Upper lobe of left lung (tissue), 6 donors: Measurements from ENCODE around the gene BAZ1B. TPM values are rescaled to one million over a fixed set of nuclear protein-coding genes. Genes with fewer than 3 reads are reported as not detected.
"Not testable (repeated sequence)": the region's sequence is repeated elsewhere in the genome, so short reads cannot be mapped to it uniquely, and the experiment has no call there.

Experiments
- ATAC-seq, 2 donors: fragments of 200-7000 bp; cut with Tn5 transposase; one replicate each; pipeline ENCODE4 v1.9.1; 2022; ENCODE audit warnings: mild to moderate bottlenecking in 2 of 2, moderate library complexity in 2 of 2; ENCODE audit not compliant: low FRiP score in 2 of 2
- DNase-seq, 2 donors: peaks; one replicate each; pipeline ENCODE4 v3.0.0-alpha.2; 2019 to 2020
- H3K27ac ChIP-seq, 4 donors: fragments of 200-600 bp; sonication (generic); one replicate each; pipeline ENCODE4 v1.5.1; 2016 to 2019
- H3K27me3 ChIP-seq, 4 donors: fragments of 200-600 bp; sonication (generic); one replicate each; pipeline ENCODE4 v1.5.1; 2017 to 2019
- H3K36me3 ChIP-seq, 4 donors: fragments of 200-600 bp; sonication (generic); one replicate each; pipeline ENCODE4 v1.5.1; 2016 to 2019
- H3K4me1 ChIP-seq, 4 donors: fragments of 200-600 bp; sonication (generic); one replicate each; pipeline ENCODE4 v1.5.1; 2018 to 2019
- H3K4me3 ChIP-seq, 4 donors: fragments of 200-600 bp; sonication (generic); one replicate each; pipeline ENCODE4 v1.5.1; 2017 to 2019; ENCODE audit warnings: mild to moderate bottlenecking in 2 of 4, moderate library complexity in 1 of 4
- H3K9me3 ChIP-seq, 4 donors: fragments of 200-600 bp; sonication (generic); one replicate each; pipeline ENCODE4 v1.5.1; 2018 to 2019
- CTCF ChIP-seq, 6 experiments: fragments of 450-650 bp in 4 of 6; fragments of 200-600 bp in 2 of 6; sonication (generic) in 2 of 6; IDR thresholded peaks; one replicate each; pipeline ENCODE4 v1.5.1; 2016 to 2019; ENCODE audit warnings: antibody characterized with exemption in 6 of 6
- EP300 ChIP-seq, 4 donors: sonication (generic); formaldehyde crosslinking; IDR thresholded peaks; one replicate each; pipeline ENCODE4 v1.5.1; 2017; ENCODE audit warnings: antibody characterized with exemption in 4 of 4, control low read depth in 2 of 4
- POLR2A ChIP-seq, 4 donors: fragments of 450-650 bp; IDR thresholded peaks; one replicate each; pipeline ENCODE4 v1.5.1; 2016 to 2017; ENCODE audit warnings: antibody characterized with exemption in 4 of 4, mild to moderate bottlenecking in 2 of 4
- POLR2AphosphoS5 ChIP-seq, 2 donors: sonication (generic); formaldehyde crosslinking; IDR thresholded peaks; one replicate each; pipeline ENCODE4 v1.5.1; 2017; ENCODE audit warnings: antibody characterized with exemption in 2 of 2
- WGBS, 2 donors: methylation state at CpG; one replicate each; pipeline ENCODE4 v1.1.5; 2017 to 2018; 5-methylcytosine and 5-hydroxymethylcytosine counted together
- total RNA-seq, 6 donors: library from RNA; depleted of rRNA in 4 of 6; stranded (reverse); fragments of >200 nt in 4 of 6; gene quantifications; one replicate each; pipeline versions ENCODE4 v1.1.0 to v1.2.1, GENCODE V29; 2016 to 2021
- donor health status: DM: no; HTN: no; CAD: no; lungs with moderate emphysema.
- donor health status: DM: no; HTN: yes; CAD: no; lungs with severe emphysema.

BAZ1B gene
- total RNA-seq, 6 donors from 2014 or later, result 45.8 to 71.4 (median 56.0) TPM

GRCh38 chr7:73504920-73505319 is 17.2 kb downstream of the BAZ1B start:
- H3K36me3 ChIP-seq, result peaks cover 37 to 99% (median 91%) of the 10 kb centered on the region in 4 donors
- ATAC-seq (no peak), DNase-seq (no peak)
- H3K27ac ChIP-seq, result no peak overlapping the region
- TF ChIP-seq POLR2A (IDR thresholded peaks at IDR 0.05), result no peak
- no peak for TF ChIP-seq EP300 (IDR thresholded peaks at IDR 0.05)
- no peak for TF ChIP-seq POLR2AphosphoS5 (IDR thresholded peaks at IDR 0.05)
- no peak for TF ChIP-seq CTCF (IDR thresholded peaks at IDR 0.05)
- no peak overlapping the region for H3K4me3 ChIP-seq
- 85 to 90% methylated on average over 1 of the region's 1 CpG for WGBS, 2 donors
- H3K9me3 ChIP-seq, result no peaks in the 10 kb centered on the region
- H3K27me3 ChIP-seq, result no peaks in the 10 kb centered on the region
- H3K4me1 ChIP-seq, result peaks cover 0 to 2% (median 0%) of the 10 kb centered on the region in 4 donors

GRCh38 chr7:73504017-73504416 is 18.1 kb downstream of the BAZ1B start:
- H3K36me3 ChIP-seq, result peaks cover 41 to 99% (median 92%) of the 10 kb centered on the region in 4 donors
- no peak overlapping the region for H3K4me3 ChIP-seq
- H3K27ac ChIP-seq, result no peak overlapping the region
- H3K4me1 ChIP-seq, result no peaks in the 10 kb centered on the region
- 94 to 100% methylated on average over 2 of the region's 2 CpGs for WGBS, 2 donors
- ATAC-seq (no peak), DNase-seq (no peak)
- no peaks in the 10 kb centered on the region for H3K27me3 ChIP-seq
- TF ChIP-seq EP300 (IDR thresholded peaks at IDR 0.05), result no peak
- TF ChIP-seq POLR2A (IDR thresholded peaks at IDR 0.05), result no peak
- TF ChIP-seq CTCF (IDR thresholded peaks at IDR 0.05), result no peak
- no peak for TF ChIP-seq POLR2AphosphoS5 (IDR thresholded peaks at IDR 0.05)
- no peaks in the 10 kb centered on the region for H3K9me3 ChIP-seq

GRCh38 chr7:73503229-73503628 is 18.9 kb downstream of the BAZ1B start:
- no peak overlapping the region for H3K4me3 ChIP-seq
- H3K27ac ChIP-seq, result no peak overlapping the region
- peaks cover 42 to 99% (median 92%) of the 10 kb centered on the region in 4 donors for H3K36me3 ChIP-seq
- 92 to 95% methylated on average over 5 of the region's 5 CpGs for WGBS, 2 donors
- no peaks in the 10 kb centered on the region for H3K9me3 ChIP-seq
- TF ChIP-seq POLR2AphosphoS5 (IDR thresholded peaks at IDR 0.05), result no peak
- TF ChIP-seq EP300 (IDR thresholded peaks at IDR 0.05), result no peak
- TF ChIP-seq CTCF (IDR thresholded peaks at IDR 0.05), result no peak
- TF ChIP-seq POLR2A (IDR thresholded peaks at IDR 0.05), result no peak
- no peaks in the 10 kb centered on the region for H3K27me3 ChIP-seq
- ATAC-seq (no peak), DNase-seq (no peak)
- H3K4me1 ChIP-seq, result no peaks in the 10 kb centered on the region

- Histone ChIP-seq H3K4me3 (no peak overlapping the region), H3K9me3 (no peaks in the 10 kb centered on the region), H3K27ac (no peak overlapping the region), H3K4me1 (no peaks in the 10 kb centered on the region), H3K36me3 (peaks cover 21 to 100% (median 90%) of the 10 kb centered on the region in 4 donors), H3K27me3 (no peaks in the 10 kb centered on the region)
- no peak for TF ChIP-seq EP300 (IDR thresholded peaks at IDR 0.05)
- no peak for TF ChIP-seq POLR2A (IDR thresholded peaks at IDR 0.05)
- TF ChIP-seq CTCF (IDR thresholded peaks at IDR 0.05), result no peak
- no peak for TF ChIP-seq POLR2AphosphoS5 (IDR thresholded peaks at IDR 0.05)
- WGBS, 2 donors, result 93 to 96% methylated on average over 7 of the region's 7 CpGs
- DNase-seq, result no peak
- ATAC-seq, result no peak
Measured at GRCh38 chr7:73496626-73497025, 25.5 kb downstream of the BAZ1B start.

- ATAC-seq, H3K27me3 ChIP-seq, H3K4me1 ChIP-seq, DNase-seq, H3K27ac ChIP-seq, H3K9me3 ChIP-seq, H3K4me3 ChIP-seq: not testable (repeated sequence)
- peaks cover 25 to 100% (median 89%) of the 10 kb centered on the region in 4 donors for H3K36me3 ChIP-seq
- 90% methylated on average over 2 of the region's 2 CpGs for whole genome bisulfite sequencing, 2 donors
Measured at GRCh38 chr7:73495507-73495906, 26.6 kb downstream of the BAZ1B start.
